Heart left ventricle (tissue), 16 donors: ENCODE results near the gene SLC2A10. TPM values are rescaled to one million over a fixed set of nuclear protein-coding genes. Genes with fewer than 3 reads are reported as not detected.

ENCODE experiments used
- ATAC-seq, 4 donors: fragments of 200-7000 bp; cut with Tn5 transposase; one replicate each; pipeline ENCODE4 v1.9.1; 2020 to 2022; ENCODE audit warnings: moderate library complexity in 4 of 4, mild to moderate bottlenecking in 3 of 4, moderate number of reproducible peaks in 1 of 4
- DNase-seq, 5 donors: peaks; one replicate each; pipeline ENCODE4 v3.0.0-alpha.2; 2020
- H3K27ac ChIP-seq, 12 donors: fragments of 200-600 bp; sonication (generic) in 4 of 12; one replicate each; pipeline versions ENCODE4 v1.5.0 to v1.8.0; 2016 to 2022; ENCODE audit warnings: mild to moderate bottlenecking in 2 of 12
- H3K27me3 ChIP-seq, 9 donors: fragments of 200-600 bp; sonication (generic) in 2 of 9; one replicate each; pipeline versions ENCODE4 v1.5.1 to v1.8.0; 2016 to 2022; ENCODE audit warnings: mild to moderate bottlenecking in 3 of 9
- H3K36me3 ChIP-seq, 9 donors: fragments of 200-600 bp; sonication (generic) in 2 of 9; one replicate each; pipeline versions ENCODE4 v1.5.0 to v1.8.0; 2018 to 2022; ENCODE audit warnings: mild to moderate bottlenecking in 2 of 9
- H3K4me1 ChIP-seq, 12 donors: fragments of 200-600 bp; sonication (generic) in 4 of 12; one replicate each; pipeline versions ENCODE4 v1.5.0 to v1.8.0; 2016 to 2022; ENCODE audit warnings: mild to moderate bottlenecking in 3 of 12
- H3K4me3 ChIP-seq, 12 donors: fragments of 200-600 bp; sonication (generic) in 4 of 12; one replicate each; pipeline versions ENCODE4 v1.5.0 to v1.8.0; 2017 to 2022; ENCODE audit warnings: mild to moderate bottlenecking in 9 of 12, moderate library complexity in 4 of 12
- H3K9me3 ChIP-seq, 12 donors: fragments of 200-600 bp; sonication (generic) in 4 of 12; one replicate each; pipeline versions ENCODE4 v1.5.0 to v1.8.0; 2016 to 2022; ENCODE audit warnings: mild to moderate bottlenecking in 1 of 12
- CTCF ChIP-seq, 12 donors: fragments of 200-600 bp; sonication (generic) in 4 of 12; IDR thresholded peaks; one replicate each; pipeline versions ENCODE4 v1.5.0 to v1.8.0; 2018 to 2022; ENCODE audit warnings: antibody characterized with exemption in 12 of 12, mild to moderate bottlenecking in 5 of 12
- POLR2A ChIP-seq, 2 donors: fragments of 450-650 bp; IDR thresholded peaks; one replicate each; pipeline ENCODE4 v1.6.1; 2017; ENCODE audit warnings: antibody characterized with exemption in 2 of 2, mild to moderate bottlenecking in 2 of 2, moderate library complexity in 2 of 2
- WGBS, 4 donors: extraction: QIAGEN DNeasy Blood & Tissue Kit in 2 of 4; methylation state at CpG; one replicate each; pipeline versions ENCODE4 v1.1.5 to v1.1.7; 2013 to 2018; 5-methylcytosine and 5-hydroxymethylcytosine counted together
- intact Hi-C, 10 donors: fragments of 100-400 bp; cut with DNase I; formaldehyde crosslinking; loops; one replicate each; pipeline versions ENCODE4 v1.11.1 to v1.14.2; 2022
- polyA plus RNA-seq, 2 donors: library from polyadenylated mRNA; stranded (reverse); fragments of 200-250 nt; gene quantifications; one replicate each; pipeline ENCODE4 v1.2.3, GENCODE V29; 2013
- total RNA-seq, 9 donors: library from RNA; depleted of rRNA in 2 of 9; stranded (reverse); fragments of >200 nt in 2 of 9; fragmentation: NEBNext Ultra II Directional in 3 of 9; extraction: Animal tissue kit (Norgen Biotek cat#: 25700) in 3 of 9; gene quantifications; one replicate each; pipeline versions ENCODE4 v1.1.0 to v1.2.4, GENCODE V29; 2016 to 2023
- donor health status: ischemic (EF 13 %, LVEDD 7.1; RV severe dilation, severe dysfunction).
- donor health status: healthy with polysubstance abuse.
- donor health status: DM: no; HTN: yes; CAD: no.
- donor health status: DM: no; HTN: no; CAD: no.
- donor health status: ischemic (EF 25% LVEDD 6.9; RV normal size, moderate dysfunction).
- donor health status: ischemic (EF 25% LVEDD 5.7; RV mildly dilated, moderate dysfunction).
- donor health status: healthy.
- donor health status: DM: yes; HTN: yes; CAD: no.
- donor health status: ischemic (EF 35%, LVEDD 5.7; RV mildly dilated, moderate dysfunction).
- donor health status: nonischemic (EF 11% LVEDD 7.7; RV severe dilation, severe dysfunction).
- donor health status: DM: yes; HTN: yes; CAD: no.
- donor health status: PGD.
- donor health status: ischemic (EF 29% LVEDD 5.4; RV normal size, mild dysfunction).
- donor health status: nonischemic (EF 23%, LVEDD 6.1; RV moderate dilation, normal function).

Gene SLC2A10
- total and polyA plus RNA-seq, 11 donors: 1.4 to 6.3 (median 2.8) TPM

GRCh38 chr20:46708172-46708860 is 1.1 kb upstream of the SLC2A10 start:
- Histone ChIP-seq H3K4me1 (peaks cover 0 to 17% (median 5%) of the 10 kb centered on the region in 12 donors), H3K9me3 (peaks cover 0 to 11% (median 1%) of the 10 kb centered on the region in 12 donors), H3K4me3 (no peak overlapping the region), H3K27me3 (peaks cover 0 to 16% (median 0%) of the 10 kb centered on the region in 9 donors), H3K36me3 (no peaks in the 10 kb centered on the region), H3K27ac (no peak overlapping the region)
- ATAC-seq (no peak), DNase-seq (no peak)
- TF ChIP-seq POLR2A (IDR thresholded peaks at IDR 0.05) (no peak), CTCF (IDR thresholded peaks at IDR 0.05) (no peak)
- 64 to 76% (median 66%) methylated on average over 7 to 8 of the region's 8 CpGs for WGBS, 4 donors
- intact Hi-C loops: no loop called here

DNA sequence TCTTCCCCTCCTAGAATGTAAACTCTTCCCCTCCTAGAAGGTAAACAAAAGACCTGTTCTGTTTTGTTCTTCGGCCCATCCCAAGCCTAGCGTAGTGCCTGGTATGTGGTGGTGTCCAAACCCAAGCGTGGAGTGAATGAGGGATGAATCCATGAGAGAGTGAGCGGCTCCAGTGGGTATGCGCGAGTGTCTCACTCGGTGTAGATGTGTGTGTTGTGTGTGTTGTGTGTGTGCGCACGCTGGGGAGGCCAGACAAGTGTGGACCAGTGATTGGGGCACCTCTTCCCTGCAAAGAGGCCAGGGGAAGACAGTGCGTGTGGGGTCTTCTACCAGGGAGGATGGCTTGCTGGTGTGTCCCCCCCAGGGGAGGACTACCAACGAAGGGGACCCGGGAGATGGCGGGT is 392 bp upstream of the SLC2A10 start:
- peaks cover 0 to 16% (median 0%) of the 10 kb centered on the region in 9 donors for H3K27me3 ChIP-seq
- peaks cover 0 to 17% (median 5%) of the 10 kb centered on the region in 12 donors for H3K4me1 ChIP-seq
- H3K4me3 ChIP-seq: peak overlapping the region; percentile 50 to 85 (median 71)
- TF ChIP-seq POLR2A (IDR thresholded peaks at IDR 0.05) (no peak), CTCF (IDR thresholded peaks at IDR 0.05) (no peak)
- ATAC-seq: peak in 2 of 4 donors; percentile 15 to 27
- intact Hi-C loops: no loop called here
- DNase-seq: no peak
- peak overlapping the region in 11 of 12 donors; percentile 29 to 78 (median 65) for H3K27ac ChIP-seq
- no peaks in the 10 kb centered on the region for H3K36me3 ChIP-seq
- 61 to 79% (median 64%) methylated on average over 9 to 13 of the region's 13 CpGs for WGBS, 4 donors
- peaks cover 0 to 11% (median 1%) of the 10 kb centered on the region in 12 donors for H3K9me3 ChIP-seq

DNA sequence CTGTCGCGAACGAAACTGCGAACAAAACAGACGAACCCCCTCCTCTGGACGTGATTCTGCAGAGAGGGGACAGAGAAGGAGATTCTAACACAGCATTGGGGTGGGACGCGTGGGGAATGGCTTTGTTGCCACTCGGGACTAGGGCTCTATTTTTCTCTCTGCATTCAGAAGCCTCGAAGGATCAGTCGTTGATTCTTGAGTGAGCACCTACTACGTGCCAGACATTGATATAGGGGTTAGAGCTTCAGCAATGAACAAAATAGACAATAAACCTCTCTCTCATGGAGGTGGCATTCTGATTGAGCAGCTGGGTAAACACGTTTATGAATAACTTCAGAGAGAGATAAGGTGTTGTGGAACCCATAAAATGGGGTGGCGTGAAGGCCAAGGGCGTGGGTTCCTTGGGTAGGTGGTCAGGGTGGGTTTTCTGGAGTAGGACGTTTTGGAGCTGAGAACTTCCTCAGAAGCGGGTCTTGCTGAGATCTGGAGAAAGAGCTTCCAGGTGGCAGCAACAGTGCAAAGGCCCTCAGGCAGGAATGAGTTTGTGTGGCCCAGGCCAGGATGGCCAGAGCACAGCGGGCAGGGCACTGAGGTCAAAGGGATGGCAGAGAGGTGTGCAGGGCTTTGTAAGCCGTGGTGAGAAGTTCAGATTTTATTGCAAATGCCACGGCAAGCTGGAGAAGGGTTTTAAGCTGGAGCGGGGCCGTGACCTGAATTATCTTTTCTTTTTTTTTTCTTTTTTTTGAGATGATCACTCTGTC is 884 bp downstream of the SLC2A10 start:
- peaks cover 0 to 16% (median 0%) of the 10 kb centered on the region in 9 donors for H3K27me3 ChIP-seq
- ATAC-seq (peak in 1 of 4 donors; percentile 4), DNase-seq (no peak)
- H3K9me3 ChIP-seq: peaks cover 0 to 11% (median 1%) of the 10 kb centered on the region in 12 donors
- intact Hi-C loops: no loop called here
- 45 to 50% (median 46%) methylated on average over 22 of the region's 22 CpGs for WGBS, 4 donors
- no peak for TF ChIP-seq POLR2A (IDR thresholded peaks at IDR 0.05)
- H3K4me1 ChIP-seq: peaks cover 0 to 17% (median 5%) of the 10 kb centered on the region in 12 donors
- H3K36me3 ChIP-seq: no peaks in the 10 kb centered on the region
- H3K4me3 ChIP-seq: peak overlapping the region; percentile 50 to 85 (median 71)
- peak overlapping the region in 11 of 12 donors; percentile 29 to 78 (median 65) for H3K27ac ChIP-seq

DNA sequence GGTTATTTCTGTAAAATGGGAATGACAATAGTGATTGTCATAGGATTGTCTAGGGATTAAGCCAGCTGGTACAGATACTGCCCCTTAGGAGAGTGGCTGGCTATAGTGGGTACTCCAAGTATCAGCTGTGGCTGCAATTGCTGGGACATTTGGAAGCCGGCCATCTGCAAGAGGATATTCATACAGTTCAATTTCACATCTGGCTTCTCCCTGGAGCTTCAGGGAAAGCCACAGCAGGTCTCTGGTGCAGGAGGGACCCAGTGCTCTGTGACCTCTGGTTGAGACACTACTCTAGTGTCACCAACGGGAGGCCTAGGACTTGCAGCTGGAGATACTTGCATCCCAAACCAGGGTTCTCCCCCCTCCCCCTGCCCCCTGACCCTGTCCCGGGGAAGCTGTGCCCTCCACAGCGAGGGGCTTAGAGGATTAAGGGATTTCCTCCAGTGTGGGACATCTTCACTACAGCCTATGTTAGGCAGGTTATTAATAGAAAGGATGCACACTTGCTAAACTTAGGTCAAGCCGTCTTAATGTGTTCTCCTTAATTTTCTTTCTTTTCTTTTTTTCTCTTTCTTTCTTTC is 2.7 kb downstream of the SLC2A10 start:
- intact Hi-C loops: no loop called here
- Histone ChIP-seq H3K4me3 (no peak overlapping the region), H3K36me3 (no peaks in the 10 kb centered on the region), H3K9me3 (peaks cover 0 to 1% (median 0%) of the 10 kb centered on the region in 12 donors), H3K4me1 (peaks cover 0 to 17% (median 5%) of the 10 kb centered on the region in 12 donors), H3K27me3 (peaks cover 0 to 16% (median 0%) of the 10 kb centered on the region in 9 donors), H3K27ac (no peak overlapping the region)
- DNase-seq (no peak), ATAC-seq (no peak)
- 69 to 81% (median 76%) methylated on average over 4 to 5 of the region's 5 CpGs for WGBS, 4 donors
- TF ChIP-seq CTCF (IDR thresholded peaks at IDR 0.05) (no peak), POLR2A (IDR thresholded peaks at IDR 0.05) (no peak)
